Measurements from ENCODE around the gene DDX31. TPM values are rescaled to one million over a fixed set of nuclear protein-coding genes. Genes with fewer than 3 reads are reported as not detected.

DDX31 gene
- total RNA-seq, 2 experiments from 2014 or later = 12.6 to 13.2 TPM

- no peaks in the 10 kb centered on the region for H3K27me3 Mint-ChIP-seq (ENCODE audit: low read depth)
These were observed 60.6 kb downstream of the DDX31 start for GRCh38 chr9:132609184-132609583.

DNA sequence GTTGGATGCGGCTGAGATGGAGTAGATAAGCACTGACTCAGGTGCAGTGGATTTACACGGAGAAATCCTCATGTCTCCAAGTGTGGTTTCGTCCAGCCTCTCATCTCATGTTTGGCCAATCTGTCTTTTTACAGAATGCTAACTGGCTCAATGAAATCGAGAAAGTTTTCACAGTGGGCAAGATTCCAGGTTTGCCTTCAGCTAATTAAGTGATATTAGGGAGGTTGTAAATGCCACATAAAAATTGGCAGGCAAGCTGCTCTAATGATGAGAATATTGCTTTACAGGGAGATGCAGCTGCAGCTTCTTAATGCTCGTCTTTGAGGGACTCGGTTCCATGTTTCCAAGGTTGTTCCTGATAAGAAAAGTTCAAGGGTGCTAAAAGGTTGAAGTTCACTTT lies 63.7 kb downstream of the DDX31 start:
- Mint-ChIP-seq H3K9me3 (ENCODE audit: insufficient read depth) (no peaks in the 10 kb centered on the region), H3K4me1 (ENCODE audit: low read depth) (peaks cover 5% of the 10 kb centered on the region), H3K27me3 (ENCODE audit: low read depth) (no peaks in the 10 kb centered on the region), H3K4me3 (no peak overlapping the region), H3K36me3 (ENCODE audit: low read depth) (peaks cover 26% of the 10 kb centered on the region), H3K27ac (no peak overlapping the region)
- no peak for DNase-seq
- POLR2A ChIA-PET = no interaction called here
- CTCF ChIA-PET = no interaction called here
- no peak for ATAC-seq

More at GRCh38 chr9:132609184-132609583, 60.6 kb downstream of the DDX31 start:
- no peaks in the 10 kb centered on the region for H3K4me1 Mint-ChIP-seq (ENCODE audit: low read depth)
- H3K36me3 Mint-ChIP-seq (ENCODE audit: low read depth) = peaks cover 27% of the 10 kb centered on the region
- no peak overlapping the region for H3K4me3 Mint-ChIP-seq
- no peak for ATAC-seq
- DNase-seq = no peak
- no peak overlapping the region for H3K27ac Mint-ChIP-seq
- ChIA-PET CTCF (no interaction called here), POLR2A (no interaction called here)
- no peaks in the 10 kb centered on the region for H3K9me3 Mint-ChIP-seq (ENCODE audit: insufficient read depth)

DNA sequence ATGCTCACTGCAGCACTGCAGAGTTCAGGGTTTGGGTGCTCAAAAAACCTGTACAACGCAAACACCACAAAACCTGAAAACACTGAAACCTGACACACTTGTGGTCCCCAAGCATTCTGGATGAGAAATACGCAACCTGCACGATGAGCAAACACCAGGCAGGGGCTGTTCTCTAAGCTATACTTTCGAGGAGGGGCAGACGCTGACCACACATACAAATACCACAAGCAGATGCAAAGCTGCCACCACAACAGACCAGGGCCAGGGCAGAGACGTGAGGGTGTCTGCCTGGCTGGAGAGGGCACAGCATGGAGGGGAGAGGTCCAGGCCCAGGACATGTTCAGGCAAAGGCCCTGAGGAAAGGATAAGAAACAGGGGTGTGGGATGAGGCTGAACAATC lies 64.4 kb downstream of the DDX31 start:
- peaks cover 5% of the 10 kb centered on the region for H3K4me1 Mint-ChIP-seq (ENCODE audit: low read depth)
- no peak for DNase-seq
- H3K27me3 Mint-ChIP-seq (ENCODE audit: low read depth) = no peaks in the 10 kb centered on the region
- peaks cover 20% of the 10 kb centered on the region for H3K36me3 Mint-ChIP-seq (ENCODE audit: low read depth)
- CTCF ChIA-PET = no interaction called here
- H3K4me3 Mint-ChIP-seq = no peak overlapping the region
- H3K9me3 Mint-ChIP-seq (ENCODE audit: insufficient read depth) = no peaks in the 10 kb centered on the region
- POLR2A ChIA-PET = no interaction called here
- H3K27ac Mint-ChIP-seq = peak overlapping the region; percentile 24
- no peak for ATAC-seq

GRCh38 chr9:132602207-132602606 lies 67.6 kb downstream of the DDX31 start:
- H3K27ac Mint-ChIP-seq = no peak overlapping the region
- no peaks in the 10 kb centered on the region for H3K27me3 Mint-ChIP-seq (ENCODE audit: low read depth)
- H3K4me1 Mint-ChIP-seq (ENCODE audit: low read depth) = peaks cover 5% of the 10 kb centered on the region
- H3K4me3 Mint-ChIP-seq = no peak overlapping the region
- peaks cover 8% of the 10 kb centered on the region for H3K36me3 Mint-ChIP-seq (ENCODE audit: low read depth)
- DNase-seq = no peak
- ChIA-PET CTCF (interaction anchor here (1.0 kb wide), 1 partner anchor 28 kb away, joined by 3 read pairs; no protein-coding TSS in a partner anchor), POLR2A (no interaction called here)
- H3K9me3 Mint-ChIP-seq (ENCODE audit: insufficient read depth) = no peaks in the 10 kb centered on the region
- no peak for ATAC-seq

GRCh38 chr9:132600326-132600984 lies 69.3 kb downstream of the DDX31 start:
- no peaks in the 10 kb centered on the region for H3K27me3 Mint-ChIP-seq (ENCODE audit: low read depth)
- H3K27ac Mint-ChIP-seq = no peak overlapping the region
- H3K36me3 Mint-ChIP-seq (ENCODE audit: low read depth) = peaks cover 5% of the 10 kb centered on the region
- peaks cover 5% of the 10 kb centered on the region for H3K4me1 Mint-ChIP-seq (ENCODE audit: low read depth)
- CTCF ChIA-PET = no interaction called here
- no peak overlapping the region for H3K4me3 Mint-ChIP-seq
- no peak for ATAC-seq
- no peaks in the 10 kb centered on the region for H3K9me3 Mint-ChIP-seq (ENCODE audit: insufficient read depth)
- POLR2A ChIA-PET = interaction anchor here (1.1 kb wide), 1 partner anchor 22 kb away, joined by 3 read pairs; no protein-coding TSS in a partner anchor
- no peak for DNase-seq

DNA sequence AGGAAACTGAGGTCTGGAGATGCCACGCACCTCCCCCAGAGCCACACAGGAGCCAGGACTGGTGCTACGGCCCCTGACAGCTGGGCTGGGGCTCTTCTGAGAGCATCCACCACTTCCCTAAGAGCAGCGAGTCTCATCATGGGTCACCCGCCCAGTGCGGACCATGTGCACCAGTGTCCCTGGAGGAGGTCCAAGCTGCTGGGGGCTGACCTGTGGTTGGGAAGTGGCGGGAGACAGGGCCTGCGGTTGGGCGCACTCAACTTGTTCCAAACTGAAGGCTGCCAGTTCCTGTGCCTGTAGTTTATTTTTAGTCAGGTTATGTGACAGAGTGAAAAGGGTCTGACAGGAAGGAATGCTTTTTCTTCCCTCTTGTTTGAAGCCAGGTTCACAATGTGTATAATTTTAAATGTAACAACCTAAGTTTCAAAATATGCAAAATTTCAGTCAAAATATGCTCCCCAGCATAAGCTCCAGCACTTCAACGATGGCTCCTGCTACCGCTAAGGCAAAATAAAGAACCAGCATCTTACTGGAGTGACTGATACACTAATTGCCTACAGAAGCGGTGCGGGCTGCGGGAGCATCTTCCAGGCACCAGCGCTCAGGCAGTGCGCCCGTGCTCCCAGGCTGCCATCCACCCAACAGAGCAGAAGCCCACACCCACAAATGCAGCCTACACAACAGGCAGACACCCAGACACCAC lies 72.6 kb downstream of the DDX31 start:
- DNase-seq (no peak), ATAC-seq (no peak)
- Mint-ChIP-seq H3K27me3 (ENCODE audit: low read depth) (peaks cover 5% of the 10 kb centered on the region), H3K4me1 (ENCODE audit: low read depth) (no peaks in the 10 kb centered on the region), H3K4me3 (no peak overlapping the region), H3K9me3 (ENCODE audit: insufficient read depth) (no peaks in the 10 kb centered on the region), H3K27ac (no peak overlapping the region), H3K36me3 (ENCODE audit: low read depth) (peaks cover 2% of the 10 kb centered on the region)
- ChIA-PET CTCF (no interaction called here), POLR2A (no interaction called here)

- ChIA-PET POLR2A (no interaction called here), CTCF (interaction anchor here (1.3 kb wide), 1 partner anchor 22 kb away, joined by 3 read pairs; no protein-coding TSS in a partner anchor)
- no peak for ATAC-seq
- no peak overlapping the region for H3K4me3 Mint-ChIP-seq
- peaks cover 2% of the 10 kb centered on the region for H3K36me3 Mint-ChIP-seq (ENCODE audit: low read depth)
- H3K27ac Mint-ChIP-seq = no peak overlapping the region
- H3K4me1 Mint-ChIP-seq (ENCODE audit: low read depth) = peaks cover under 1% of the 10 kb centered on the region
- H3K9me3 Mint-ChIP-seq (ENCODE audit: insufficient read depth) = no peaks in the 10 kb centered on the region
- peaks cover 15% of the 10 kb centered on the region for H3K27me3 Mint-ChIP-seq (ENCODE audit: low read depth)
- DNase-seq = no peak
These were observed 73.6 kb downstream of the DDX31 start for GRCh38 chr9:132596200-132596599.

DNA sequence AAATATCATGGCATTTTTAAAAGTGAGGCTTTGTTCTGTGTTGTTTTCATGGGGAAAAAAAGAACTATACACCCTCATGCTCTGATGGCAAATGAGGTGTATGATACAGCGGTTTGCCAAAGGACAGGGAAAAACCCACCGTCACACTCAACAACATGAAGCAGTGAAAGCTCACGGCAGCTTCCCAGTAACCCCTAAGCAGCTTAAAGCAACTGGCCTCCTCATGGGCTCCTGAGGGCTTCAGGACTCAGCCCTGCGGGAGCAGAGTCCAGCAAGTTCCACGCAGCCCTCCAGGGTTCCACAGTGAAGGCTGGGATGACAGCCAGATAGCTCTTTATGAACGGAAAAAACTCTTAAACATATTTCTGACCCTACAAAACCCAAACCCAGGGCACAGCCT lies 74.5 kb downstream of the DDX31 start:
- no peak overlapping the region for H3K27ac Mint-ChIP-seq
- DNase-seq (no peak), ATAC-seq (no peak)
- H3K4me1 Mint-ChIP-seq (ENCODE audit: low read depth) = peaks cover 2% of the 10 kb centered on the region
- no peaks in the 10 kb centered on the region for H3K9me3 Mint-ChIP-seq (ENCODE audit: insufficient read depth)
- H3K36me3 Mint-ChIP-seq (ENCODE audit: low read depth) = peaks cover 2% of the 10 kb centered on the region
- ChIA-PET CTCF (interaction anchor here (1.3 kb wide), 1 partner anchor 21 kb away, joined by 3 read pairs; no protein-coding TSS in a partner anchor), POLR2A (no interaction called here)
- H3K4me3 Mint-ChIP-seq = no peak overlapping the region
- H3K27me3 Mint-ChIP-seq (ENCODE audit: low read depth) = peaks cover 21% of the 10 kb centered on the region

GRCh38 chr9:132594412-132594811 lies 75.4 kb downstream of the DDX31 start:
- H3K36me3 Mint-ChIP-seq (ENCODE audit: low read depth) = peaks cover 2% of the 10 kb centered on the region
- peaks cover 2% of the 10 kb centered on the region for H3K4me1 Mint-ChIP-seq (ENCODE audit: low read depth)
- ChIA-PET CTCF (no interaction called here), POLR2A (no interaction called here)
- no peak overlapping the region for H3K4me3 Mint-ChIP-seq
- no peak overlapping the region for H3K27ac Mint-ChIP-seq
- no peak for DNase-seq
- ATAC-seq = no peak
- H3K9me3 Mint-ChIP-seq (ENCODE audit: insufficient read depth) = no peaks in the 10 kb centered on the region
- peaks cover 27% of the 10 kb centered on the region for H3K27me3 Mint-ChIP-seq (ENCODE audit: low read depth)

DNA sequence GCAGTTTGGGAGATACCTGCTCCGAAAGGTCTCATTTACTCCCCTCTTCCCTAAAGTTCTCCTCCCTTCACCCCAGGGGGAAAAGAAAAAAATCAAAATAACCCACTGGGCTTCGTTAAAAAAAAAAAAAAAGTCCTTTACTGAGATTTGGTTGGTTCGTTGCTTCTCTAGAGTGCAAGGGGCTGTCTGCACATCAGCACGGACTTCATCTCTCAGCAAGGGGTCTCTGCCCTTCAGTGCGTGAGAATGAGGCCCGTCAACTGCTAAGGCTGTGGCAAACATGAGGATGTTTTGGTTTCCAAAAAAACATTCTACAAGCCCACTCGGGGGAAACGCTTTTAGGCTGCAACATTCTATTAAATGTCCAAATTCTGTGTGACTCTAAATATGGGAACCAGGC lies 77.3 kb downstream of the DDX31 start:
- CTCF ChIA-PET = no interaction called here
- no peaks in the 10 kb centered on the region for H3K9me3 Mint-ChIP-seq (ENCODE audit: insufficient read depth)
- no peak overlapping the region for H3K4me3 Mint-ChIP-seq
- peaks cover 2% of the 10 kb centered on the region for H3K36me3 Mint-ChIP-seq (ENCODE audit: low read depth)
- no peak for DNase-seq
- H3K27me3 Mint-ChIP-seq (ENCODE audit: low read depth) = peaks cover 40% of the 10 kb centered on the region
- H3K27ac Mint-ChIP-seq = no peak overlapping the region
- no peak for ATAC-seq
- POLR2A ChIA-PET = no interaction called here
- H3K4me1 Mint-ChIP-seq (ENCODE audit: low read depth) = peaks cover 2% of the 10 kb centered on the region

- peaks cover 2% of the 10 kb centered on the region for H3K4me1 Mint-ChIP-seq (ENCODE audit: low read depth)
- H3K27me3 Mint-ChIP-seq (ENCODE audit: low read depth) = peaks cover 40% of the 10 kb centered on the region
- H3K4me3 Mint-ChIP-seq = no peak overlapping the region
- CTCF ChIA-PET = interaction anchor here (1.3 kb wide), 1 partner anchor 15 kb away, joined by 3 read pairs; no protein-coding TSS in a partner anchor
- POLR2A ChIA-PET = no interaction called here
- DNase-seq = no peak
- H3K36me3 Mint-ChIP-seq (ENCODE audit: low read depth) = peaks cover 2% of the 10 kb centered on the region
- H3K27ac Mint-ChIP-seq = no peak overlapping the region
- H3K9me3 Mint-ChIP-seq (ENCODE audit: insufficient read depth) = no peaks in the 10 kb centered on the region
- ATAC-seq = no peak
These were observed 78.0 kb downstream of the DDX31 start for GRCh38 chr9:132591751-132592314.

- no peak for DNase-seq
- CTCF ChIA-PET = interaction anchor here (1.3 kb wide), 1 partner anchor 15 kb away, joined by 3 read pairs; no protein-coding TSS in a partner anchor
- H3K27ac Mint-ChIP-seq = no peak overlapping the region
- no peak for ATAC-seq
- H3K9me3 Mint-ChIP-seq (ENCODE audit: insufficient read depth) = no peaks in the 10 kb centered on the region
- no peak overlapping the region for H3K4me3 Mint-ChIP-seq
- H3K4me1 Mint-ChIP-seq (ENCODE audit: low read depth) = peaks cover 2% of the 10 kb centered on the region
- POLR2A ChIA-PET = no interaction called here
- H3K36me3 Mint-ChIP-seq (ENCODE audit: low read depth) = peaks cover 2% of the 10 kb centered on the region
- H3K27me3 Mint-ChIP-seq (ENCODE audit: low read depth) = peaks cover 46% of the 10 kb centered on the region
These were observed 78.5 kb downstream of the DDX31 start for GRCh38 chr9:132591244-132591643.

Measured in activated CD8-positive, alpha-beta T cell treated with anti-CD3 and anti-CD28 coated beads, Interleukin-2, amount 10 ng/mL, durations not matched to agents 7 days and 5 days (primary cell).